Smooth muscle cell (in vitro differentiated cells): Measurements from ENCODE around the gene PTEN. TPM values are rescaled to one million over a fixed set of nuclear protein-coding genes. Genes with fewer than 3 reads are reported as not detected.

Experiments used
- DNase-seq: peaks from one replicate; lab custom pipeline; 2025; ENCODE audit not compliant: unreplicated experiment; lab: John Stamatoyannopoulos, UW
- H2AFZ ChIP-seq: fragments of 200-600 bp; sonication (generic); 2 replicates; pipeline ENCODE4 v1.6.0; 2016; ENCODE audit warnings: antibody characterized with exemption, low read depth, mild to moderate bottlenecking
- H3F3A ChIP-seq: fragments of 200-600 bp; sonication (generic); 2 replicates; pipeline ENCODE4 v1.6.0; 2017; ENCODE audit warnings: antibody characterized with exemption, low read depth
- H3K27ac ChIP-seq: fragments of 200-600 bp; sonication (generic); 2 replicates; pipeline ENCODE4 v1.5.1; 2016; ENCODE audit warnings: low read depth, mild to moderate bottlenecking
- H3K27me3 ChIP-seq: fragments of 200-600 bp; sonication (generic); 2 replicates; pipeline ENCODE4 v1.6.1; 2016; ENCODE audit warnings: low read depth, mild to moderate bottlenecking
- H3K36me3 ChIP-seq: fragments of 200-600 bp; sonication (generic); 2 replicates; pipeline ENCODE4 v1.5.1; 2016; ENCODE audit warnings: low read depth
- H3K4me1 ChIP-seq: fragments of 200-600 bp; sonication (generic); 2 replicates; pipeline ENCODE4 v1.5.1; 2016; ENCODE audit warnings: low read depth
- H3K4me2 ChIP-seq: fragments of 200-600 bp; sonication (generic); 2 replicates; pipeline ENCODE4 v1.6.0; 2016; ENCODE audit warnings: mild to moderate bottlenecking
- H3K4me3 ChIP-seq: fragments of 200-600 bp; sonication (generic); 2 replicates; pipeline ENCODE4 v1.5.1; 2016; ENCODE audit warnings: mild to moderate bottlenecking
- H3K79me2 ChIP-seq: fragments of 200-600 bp; sonication (generic); 2 replicates; pipeline ENCODE4 v1.6.0; 2016; ENCODE audit warnings: low read depth, mild to moderate bottlenecking
- H3K9ac ChIP-seq: fragments of 200-600 bp; sonication (generic); 2 replicates; pipeline ENCODE4 v1.6.0; 2016; ENCODE audit warnings: low read depth
- H3K9me3 ChIP-seq: fragments of 200-600 bp; sonication (generic); replicated peaks from 2 replicates; pipeline ENCODE4 v1.5.1; 2016; ENCODE audit warnings: low read depth
- H4K20me1 ChIP-seq: fragments of 200-600 bp; sonication (generic); 2 replicates; pipeline ENCODE4 v1.6.0; 2016; ENCODE audit warnings: low read depth
- WGBS: methylation state at CpG from one replicate; pipeline ENCODE4 v1.1.7; 2016; ENCODE audit warnings: low lambda C conversion rate; 5-methylcytosine and 5-hydroxymethylcytosine counted together
- polyA plus RNA-seq: library from polyadenylated mRNA; unstranded; fragments of >200 nt; fragmentation: Nextera tagmentation; extraction: Ambion mirVana; gene quantifications from 2 replicates; pipeline ENCODE4 v1.2.1, GENCODE V29; 2016
- total RNA-seq: library from RNA; depleted of rRNA; stranded (reverse); fragments of >200 nt; gene quantifications from 2 replicates; pipeline ENCODE4 v1.2.3, GENCODE V29; 2014
- TF ChIP-seq, protein P1 (sequence below): fragments of 200-600 bp; sonication (generic); IDR thresholded peaks from 2 replicates; pipeline ENCODE4 v1.5.1; 2017; ENCODE audit warnings: borderline replicate concordance, mild to moderate bottlenecking, antibody characterized with exemption; ENCODE audit not compliant: insufficient read depth, poor library complexity, severe bottlenecking

Gene PTEN
- total and polyA plus RNA-seq, 2 experiments from 2014 or later = 30.6 to 78.3 TPM

- TF ChIP-seq, protein P1, sequence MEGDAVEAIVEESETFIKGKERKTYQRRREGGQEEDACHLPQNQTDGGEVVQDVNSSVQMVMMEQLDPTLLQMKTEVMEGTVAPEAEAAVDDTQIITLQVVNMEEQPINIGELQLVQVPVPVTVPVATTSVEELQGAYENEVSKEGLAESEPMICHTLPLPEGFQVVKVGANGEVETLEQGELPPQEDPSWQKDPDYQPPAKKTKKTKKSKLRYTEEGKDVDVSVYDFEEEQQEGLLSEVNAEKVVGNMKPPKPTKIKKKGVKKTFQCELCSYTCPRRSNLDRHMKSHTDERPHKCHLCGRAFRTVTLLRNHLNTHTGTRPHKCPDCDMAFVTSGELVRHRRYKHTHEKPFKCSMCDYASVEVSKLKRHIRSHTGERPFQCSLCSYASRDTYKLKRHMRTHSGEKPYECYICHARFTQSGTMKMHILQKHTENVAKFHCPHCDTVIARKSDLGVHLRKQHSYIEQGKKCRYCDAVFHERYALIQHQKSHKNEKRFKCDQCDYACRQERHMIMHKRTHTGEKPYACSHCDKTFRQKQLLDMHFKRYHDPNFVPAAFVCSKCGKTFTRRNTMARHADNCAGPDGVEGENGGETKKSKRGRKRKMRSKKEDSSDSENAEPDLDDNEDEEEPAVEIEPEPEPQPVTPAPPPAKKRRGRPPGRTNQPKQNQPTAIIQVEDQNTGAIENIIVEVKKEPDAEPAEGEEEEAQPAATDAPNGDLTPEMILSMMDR = no peak
- Histone ChIP-seq H3K4me1 (no peaks in the 10 kb centered on the region), H3F3A (peaks cover 8% of the 10 kb centered on the region), H3K79me2 (no peaks in the 10 kb centered on the region), H3K36me3 (no peaks in the 10 kb centered on the region), H3K9ac (no peak overlapping the region), H4K20me1 (no peaks in the 10 kb centered on the region), H3K27ac (no peak overlapping the region), H3K4me3 (no peak overlapping the region), H3K27me3 (no peaks in the 10 kb centered on the region), H3K4me2 (no peak overlapping the region), H2AFZ (no peak overlapping the region), H3K9me3 (no peaks in the 10 kb centered on the region)
- DNase-seq = no peak
- 64% methylated on average over 1 of the region's 1 CpG for WGBS
These were observed 145.5 kb downstream of the PTEN start for GRCh38 chr10:88008866-88009470.

GRCh38 chr10:88012641-88013040 is 149.2 kb downstream of the PTEN start:
- DNase-seq = no peak

GRCh38 chr10:88017781-88018180 is 154.4 kb downstream of the PTEN start:
- Histone ChIP-seq H3K36me3 (no peaks in the 10 kb centered on the region), H3K4me3 (no peak overlapping the region), H3K4me2 (no peak overlapping the region), H3K27me3 (no peaks in the 10 kb centered on the region), H3K27ac (no peak overlapping the region), H2AFZ (no peak overlapping the region), H3K4me1 (no peaks in the 10 kb centered on the region), H3F3A (peaks cover under 1% of the 10 kb centered on the region), H3K9ac (no peak overlapping the region), H3K9me3 (no peaks in the 10 kb centered on the region), H3K79me2 (no peaks in the 10 kb centered on the region), H4K20me1 (no peaks in the 10 kb centered on the region)
- 94% methylated on average over 1 of the region's 1 CpG for WGBS
- DNase-seq = no peak
- TF ChIP-seq, protein P1 = no peak

More at GRCh38 chr10:88012641-88013040, 149.2 kb downstream of the PTEN start:
- H3K79me2 ChIP-seq = no peaks in the 10 kb centered on the region
- H3K9ac ChIP-seq = no peak overlapping the region
- 67% methylated on average over 4 of the region's 4 CpGs for WGBS
- H3K36me3 ChIP-seq = no peaks in the 10 kb centered on the region
- no peaks in the 10 kb centered on the region for H4K20me1 ChIP-seq
- no peak overlapping the region for H3K27ac ChIP-seq
- H3K4me2 ChIP-seq = no peak overlapping the region
- no peaks in the 10 kb centered on the region for H3F3A ChIP-seq
- no peak overlapping the region for H3K4me3 ChIP-seq
- no peaks in the 10 kb centered on the region for H3K9me3 ChIP-seq
- TF ChIP-seq, protein P1 = no peak
- no peaks in the 10 kb centered on the region for H3K4me1 ChIP-seq
- no peaks in the 10 kb centered on the region for H3K27me3 ChIP-seq
- H2AFZ ChIP-seq = no peak overlapping the region

DNA sequence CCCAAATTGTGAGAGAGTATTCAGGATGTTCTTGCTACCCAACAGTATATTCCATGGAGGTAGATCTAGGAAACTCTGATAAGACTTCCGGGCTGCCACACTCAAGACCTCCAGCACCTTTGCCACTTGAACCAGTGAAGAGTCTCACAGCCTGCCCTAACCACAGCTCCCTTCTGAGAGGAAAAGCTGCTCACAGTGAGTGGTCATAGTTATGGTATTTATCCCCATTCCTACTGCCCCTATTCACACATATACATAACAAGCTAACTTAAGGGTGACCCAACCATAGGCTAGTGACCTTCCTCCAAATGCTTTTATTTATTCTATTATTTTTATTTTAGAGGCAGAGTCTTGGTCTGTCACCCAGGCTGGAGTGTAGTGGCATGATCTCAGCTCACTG is 156.3 kb downstream of the PTEN start:
- H3K4me3 ChIP-seq = no peak overlapping the region
- 81% methylated on average over 1 of the region's 1 CpG for WGBS

More for the DNA sequence above, 156.3 kb downstream of the PTEN start:
- no peak overlapping the region for H2AFZ ChIP-seq
- H4K20me1 ChIP-seq = no peaks in the 10 kb centered on the region
- H3K79me2 ChIP-seq = no peaks in the 10 kb centered on the region
- no peak overlapping the region for H3K4me2 ChIP-seq
- H3K27ac ChIP-seq = no peak overlapping the region
- peaks cover 8% of the 10 kb centered on the region for H3F3A ChIP-seq
- H3K36me3 ChIP-seq = no peaks in the 10 kb centered on the region
- H3K9me3 ChIP-seq = no peaks in the 10 kb centered on the region
- no peaks in the 10 kb centered on the region for H3K4me1 ChIP-seq
- TF ChIP-seq, protein P1 = no peak
- H3K9ac ChIP-seq = no peak overlapping the region
- no peak for DNase-seq
- H3K27me3 ChIP-seq = no peaks in the 10 kb centered on the region
